Measurements from ENCODE around the gene CLDND2. TPM values are rescaled to one million over a fixed set of nuclear protein-coding genes. Genes with fewer than 3 reads are reported as not detected.

CLDND2 gene
- polyA plus RNA-seq, 1 experiment: not detected

DNA sequence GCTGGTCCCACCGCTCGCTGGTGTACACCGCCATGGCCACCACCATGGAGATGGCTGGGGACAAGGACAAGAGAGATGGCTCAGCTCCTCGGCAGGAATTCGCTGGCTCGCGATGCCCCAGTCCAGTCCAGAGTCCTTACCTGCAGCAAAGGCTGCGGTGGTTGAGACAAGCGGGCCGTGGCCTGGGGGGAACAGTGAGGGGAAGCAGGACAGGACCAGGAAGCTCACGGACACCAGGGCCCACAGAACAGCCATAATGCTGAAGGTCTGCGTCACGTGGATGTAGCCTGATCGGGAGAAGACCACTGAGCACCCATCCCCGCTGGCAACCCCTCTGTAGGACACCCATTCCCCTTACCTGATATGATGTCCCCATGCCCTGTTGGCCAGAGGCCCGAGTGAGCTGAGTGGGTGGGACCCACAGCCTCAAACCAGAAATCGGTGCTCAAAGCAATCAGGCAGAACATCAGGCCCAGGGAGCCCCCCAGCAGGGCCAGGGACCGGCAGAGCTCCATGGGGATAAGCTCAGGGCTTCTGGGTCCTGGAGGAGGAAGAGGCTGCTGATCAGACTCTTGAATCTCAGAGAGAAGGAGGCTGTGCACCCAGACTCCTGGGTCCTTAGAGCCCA lies 3.3 kb upstream of the CLDND2 start:
- ChIA-PET CTCF (no interaction called here), POLR2A (no interaction called here)
- TF ChIP-seq, protein P1, sequence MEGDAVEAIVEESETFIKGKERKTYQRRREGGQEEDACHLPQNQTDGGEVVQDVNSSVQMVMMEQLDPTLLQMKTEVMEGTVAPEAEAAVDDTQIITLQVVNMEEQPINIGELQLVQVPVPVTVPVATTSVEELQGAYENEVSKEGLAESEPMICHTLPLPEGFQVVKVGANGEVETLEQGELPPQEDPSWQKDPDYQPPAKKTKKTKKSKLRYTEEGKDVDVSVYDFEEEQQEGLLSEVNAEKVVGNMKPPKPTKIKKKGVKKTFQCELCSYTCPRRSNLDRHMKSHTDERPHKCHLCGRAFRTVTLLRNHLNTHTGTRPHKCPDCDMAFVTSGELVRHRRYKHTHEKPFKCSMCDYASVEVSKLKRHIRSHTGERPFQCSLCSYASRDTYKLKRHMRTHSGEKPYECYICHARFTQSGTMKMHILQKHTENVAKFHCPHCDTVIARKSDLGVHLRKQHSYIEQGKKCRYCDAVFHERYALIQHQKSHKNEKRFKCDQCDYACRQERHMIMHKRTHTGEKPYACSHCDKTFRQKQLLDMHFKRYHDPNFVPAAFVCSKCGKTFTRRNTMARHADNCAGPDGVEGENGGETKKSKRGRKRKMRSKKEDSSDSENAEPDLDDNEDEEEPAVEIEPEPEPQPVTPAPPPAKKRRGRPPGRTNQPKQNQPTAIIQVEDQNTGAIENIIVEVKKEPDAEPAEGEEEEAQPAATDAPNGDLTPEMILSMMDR (IDR thresholded peaks at IDR 0.05; ENCODE audit: low read depth, low read length): no peak
- Histone ChIP-seq H3K27ac (ENCODE audit: low read depth, low read length) (no peak overlapping the region), H3K9me3 (ENCODE audit: control insufficient read depth, insufficient read depth, low read length) (no peaks in the 10 kb centered on the region; the same call in 1 of the 2 replicates), H3K4me3 (ENCODE audit: low read depth, low read length) (no peak overlapping the region), H3K27me3 (ENCODE audit: control insufficient read depth, insufficient read depth, low read length) (peaks cover 6% of the 10 kb centered on the region)
- DNase-seq (ENCODE audit: low read depth, low spot score): no peak

DNA sequence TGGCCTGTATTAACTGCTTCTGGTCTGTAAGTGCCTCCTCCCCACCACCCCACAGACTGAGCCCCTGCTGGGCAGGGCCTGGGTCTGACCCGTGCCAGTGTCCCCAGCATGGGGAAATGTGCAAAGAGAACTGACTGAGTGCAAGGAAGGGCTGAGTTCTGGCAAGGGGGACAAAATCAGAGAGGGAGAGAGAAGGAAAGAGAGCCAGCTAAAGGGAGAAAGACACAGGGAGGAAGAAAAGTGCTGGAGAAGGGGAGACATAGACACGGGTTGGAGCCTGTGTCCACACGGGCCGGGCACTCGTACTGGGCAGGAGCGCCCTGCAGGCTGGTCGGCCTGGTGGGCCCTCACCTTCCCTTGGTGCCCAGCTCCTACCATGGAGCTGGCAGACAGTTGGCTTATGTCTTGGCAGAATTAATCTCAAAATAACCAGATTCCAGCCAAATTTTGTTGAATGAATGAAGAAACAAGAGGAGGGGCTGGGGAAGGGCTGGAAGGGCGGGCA lies 2.4 kb upstream of the CLDND2 start:
- no peak overlapping the region for H3K4me3 ChIP-seq (ENCODE audit: low read depth, low read length)
- ChIA-PET CTCF (no interaction called here), POLR2A (no interaction called here)
- peaks cover 6% of the 10 kb centered on the region for H3K27me3 ChIP-seq (ENCODE audit: control insufficient read depth, insufficient read depth, low read length)
- no peaks in the 10 kb centered on the region; the same call in 1 of the 2 replicates for H3K9me3 ChIP-seq (ENCODE audit: control insufficient read depth, insufficient read depth, low read length)
- no peak for DNase-seq (ENCODE audit: low read depth, low spot score)
- TF ChIP-seq, protein P1 (IDR thresholded peaks at IDR 0.05; ENCODE audit: low read depth, low read length): no peak
- H3K27ac ChIP-seq (ENCODE audit: low read depth, low read length): no peak overlapping the region

DNA sequence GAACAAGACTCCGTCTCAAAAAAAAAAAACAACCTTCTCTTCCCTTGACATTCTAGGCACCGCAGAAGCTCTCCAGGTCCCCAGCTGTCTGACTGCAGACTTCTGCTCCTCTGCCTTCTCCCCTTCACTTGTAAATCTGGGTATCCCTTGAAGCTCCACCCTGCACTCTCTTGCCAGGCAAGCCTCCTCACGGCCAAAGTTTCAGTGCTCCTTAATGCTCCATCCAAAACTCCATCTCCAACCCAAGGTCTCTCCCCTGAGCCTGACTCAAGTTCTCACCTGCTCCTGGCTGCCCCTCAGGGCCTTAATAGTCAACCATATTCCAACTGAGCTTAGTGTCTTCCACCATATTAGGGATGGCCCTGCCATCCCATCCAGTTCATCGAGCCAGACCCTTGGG lies 1.4 kb upstream of the CLDND2 start:
- Histone ChIP-seq H3K27ac (ENCODE audit: low read depth, low read length) (no peak overlapping the region), H3K9me3 (ENCODE audit: control insufficient read depth, insufficient read depth, low read length) (no peaks in the 10 kb centered on the region; the same call in 1 of the 2 replicates), H3K27me3 (ENCODE audit: control insufficient read depth, insufficient read depth, low read length) (peaks cover 6% of the 10 kb centered on the region), H3K4me3 (ENCODE audit: low read depth, low read length) (no peak overlapping the region)
- CTCF ChIA-PET: no interaction called here
- DNase-seq (ENCODE audit: low read depth, low spot score): no peak
- TF ChIP-seq, protein P1 (IDR thresholded peaks at IDR 0.05; ENCODE audit: low read depth, low read length): no peak
- POLR2A ChIA-PET: interaction anchor here (0.7 kb wide), 1 partner anchor 24 kb away, joined by 4 read pairs; no protein-coding TSS in a partner anchor

DNA sequence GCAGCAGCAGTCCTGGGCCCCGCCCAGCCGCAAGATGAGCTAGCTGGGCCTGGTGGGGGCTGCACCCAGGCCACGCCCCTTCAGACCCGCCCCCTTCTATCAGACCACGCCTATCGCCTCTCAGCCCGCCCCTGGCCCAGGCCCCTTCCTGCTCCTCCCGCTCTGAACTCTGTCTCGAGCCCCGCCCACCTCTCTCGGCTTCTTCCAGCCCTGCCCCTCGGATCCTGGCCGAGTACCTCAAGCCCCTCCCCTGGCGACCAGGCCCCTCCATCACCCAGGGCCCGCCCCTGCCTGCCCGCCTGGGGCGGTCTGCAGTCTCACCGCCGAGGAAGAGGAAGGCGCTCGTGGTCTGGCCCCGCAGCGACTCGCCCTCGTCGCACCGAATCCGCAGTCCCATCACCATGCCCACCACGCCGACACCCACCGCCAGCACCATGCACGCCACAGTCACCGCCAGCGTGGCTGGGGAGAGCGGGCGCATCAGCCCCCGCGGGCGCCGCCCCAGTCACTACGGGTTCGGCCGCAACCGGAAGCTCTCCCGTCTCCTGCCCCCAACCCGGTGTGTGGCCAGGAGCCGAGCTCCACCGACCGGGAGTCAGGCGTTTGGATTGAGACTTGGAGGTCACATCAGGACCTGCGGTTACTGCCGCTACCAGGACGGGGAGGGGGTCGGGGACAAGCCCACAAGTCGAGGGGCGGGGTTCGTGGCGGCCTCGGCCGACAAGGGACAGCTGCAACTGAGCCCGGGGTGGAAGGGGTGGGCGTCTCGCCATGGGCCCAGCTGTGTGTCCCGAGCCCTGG lies 1.0 kb downstream of the CLDND2 start:
- TF ChIP-seq, protein P1 (IDR thresholded peaks at IDR 0.05; ENCODE audit: low read depth, low read length): no peak
- Histone ChIP-seq H3K4me3 (ENCODE audit: low read depth, low read length) (peak overlapping the region; percentile 83), H3K27ac (ENCODE audit: low read depth, low read length) (peak overlapping the region; percentile 81), H3K27me3 (ENCODE audit: control insufficient read depth, insufficient read depth, low read length) (peaks cover 6% of the 10 kb centered on the region), H3K9me3 (ENCODE audit: control insufficient read depth, insufficient read depth, low read length) (no peaks in the 10 kb centered on the region; the same call in 1 of the 2 replicates)
- DNase-seq (ENCODE audit: low read depth, low spot score): peak; percentile 98
- CTCF ChIA-PET: interaction anchor here (0.7 to 1.4 kb wide), 6 partner anchors 8 to 289 kb away, joined by 3 to 7 read pairs (median 4); no protein-coding TSS in a partner anchor
- POLR2A ChIA-PET: interaction anchor here (0.6 to 1.5 kb wide), 7 partner anchors 8 to 1438 kb away, joined by 3 to 28 read pairs (median 4); no protein-coding TSS in a partner anchor
